Measurements from ENCODE around the gene CHP2. TPM values are rescaled to one million over a fixed set of nuclear protein-coding genes. Genes with fewer than 3 reads are reported as not detected.

Gene CHP2
- total RNA-seq, 1 experiment from 2014 or later, result 2.1 TPM

DNA sequence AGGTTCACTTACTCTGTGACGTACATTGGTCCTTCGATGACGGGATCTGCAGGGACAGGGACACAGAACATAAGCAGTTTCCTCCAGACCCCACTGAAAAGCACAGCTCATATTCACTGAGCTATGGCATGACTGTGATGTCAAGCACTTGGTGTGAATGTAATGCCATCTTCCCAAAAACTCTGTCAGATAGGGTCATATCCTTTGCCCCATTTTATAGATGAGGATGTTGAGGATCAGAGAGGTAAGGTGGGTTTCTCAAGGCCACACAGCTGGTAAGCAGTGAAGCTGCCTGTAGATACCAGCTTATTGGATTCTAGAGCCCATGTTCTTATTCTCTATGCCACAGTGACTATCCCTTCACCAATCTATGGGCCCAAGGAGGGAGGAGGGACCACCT is 44.3 kb upstream of the CHP2 start (continued):
- TF ChIP-seq, protein P1, sequence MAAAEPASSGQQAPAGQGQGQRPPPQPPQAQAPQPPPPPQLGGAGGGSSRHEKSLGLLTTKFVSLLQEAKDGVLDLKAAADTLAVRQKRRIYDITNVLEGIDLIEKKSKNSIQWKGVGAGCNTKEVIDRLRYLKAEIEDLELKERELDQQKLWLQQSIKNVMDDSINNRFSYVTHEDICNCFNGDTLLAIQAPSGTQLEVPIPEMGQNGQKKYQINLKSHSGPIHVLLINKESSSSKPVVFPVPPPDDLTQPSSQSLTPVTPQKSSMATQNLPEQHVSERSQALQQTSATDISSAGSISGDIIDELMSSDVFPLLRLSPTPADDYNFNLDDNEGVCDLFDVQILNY (CRISPR knock-in tag; IDR thresholded peaks at IDR 0.05), result no peak
- TF ChIP-seq, protein P2, sequence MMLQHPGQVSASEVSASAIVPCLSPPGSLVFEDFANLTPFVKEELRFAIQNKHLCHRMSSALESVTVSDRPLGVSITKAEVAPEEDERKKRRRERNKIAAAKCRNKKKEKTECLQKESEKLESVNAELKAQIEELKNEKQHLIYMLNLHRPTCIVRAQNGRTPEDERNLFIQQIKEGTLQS (CRISPR knock-in tag; conservative IDR thresholded peaks at IDR 0.05), result no peak
- no peak for TF ChIP-seq NFATC4 (CRISPR knock-in tag; IDR thresholded peaks at IDR 0.05)

DNA sequence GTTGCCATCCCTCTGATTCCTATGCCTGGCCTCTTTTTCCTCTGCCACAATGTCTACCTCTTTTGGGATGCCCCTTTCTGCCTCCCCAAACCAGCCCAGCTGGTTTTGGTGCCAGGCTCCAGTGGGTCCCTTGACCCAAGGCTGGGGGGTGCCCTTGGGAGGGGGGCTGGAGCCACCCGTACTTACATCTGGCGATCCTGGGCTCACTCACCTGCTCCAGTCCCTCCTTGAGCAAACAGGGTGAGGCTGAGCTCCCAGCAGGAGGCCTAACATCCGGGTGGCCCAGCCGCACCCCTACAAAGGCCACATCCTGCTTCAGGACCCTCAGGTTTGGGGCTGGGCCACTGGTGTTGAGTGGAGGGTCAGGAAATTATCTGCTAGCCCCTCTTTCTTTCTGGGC is 43.0 kb upstream of the CHP2 start:
- Mint-ChIP-seq H3K36me3 (peaks cover 17% of the 10 kb centered on the region), H3K4me3 (peak overlapping the region; percentile 43; the same call in 1 of the 2 replicates), H3K9me3 (peaks cover 20% of the 10 kb centered on the region), H3K4me1 (peaks cover 5% of the 10 kb centered on the region; the same call in 1 of the 2 replicates), H3K27ac (no peak overlapping the region), H3K27me3 (ENCODE audit: low read depth) (peaks cover 72% of the 10 kb centered on the region)
- no peak for TF ChIP-seq FOXP1 (CRISPR knock-in tag; IDR thresholded peaks at IDR 0.05; ENCODE audit: borderline replicate concordance)
- DNase-seq (ENCODE audit: low spot score) (no peak), ATAC-seq (no peak)
- POLR2A ChIA-PET, result no interaction called here
- CTCF ChIA-PET, result interaction anchor here (0.5 to 1.5 kb wide), 3 partner anchors 11 to 80 kb away, joined by 3 to 6 read pairs (median 3); no protein-coding TSS in a partner anchor

DNA sequence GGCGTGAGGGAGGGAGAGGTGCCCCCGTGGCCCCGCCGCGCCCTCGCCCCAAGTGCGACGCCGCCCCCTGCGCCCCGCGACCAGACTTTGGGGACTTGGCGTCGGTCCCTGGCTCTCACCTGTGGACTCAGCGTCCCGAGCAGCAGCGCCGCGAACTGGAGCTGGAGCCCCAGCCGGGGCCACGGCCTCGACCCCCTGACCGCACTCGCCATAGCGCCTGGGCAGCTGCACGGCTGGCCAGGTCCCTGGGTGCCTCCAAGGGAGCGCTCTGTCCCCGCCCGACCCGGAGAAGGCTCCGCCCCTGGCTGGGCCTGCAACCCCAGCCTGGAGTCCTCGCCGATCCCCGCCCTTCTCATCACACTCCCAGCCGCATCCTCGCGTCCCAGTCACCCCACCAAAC is 41.9 kb upstream of the CHP2 start, which contains the start of gene ERN2:
ERN2 (minus strand) TSS at position 247 of the 400 bp plus-strand sequence; CDS start at position 212, 35 bp downstream.
- ChIA-PET CTCF (interaction anchor here (1.5 kb wide), 1 partner anchor 15 kb away, joined by 6 read pairs; no protein-coding TSS in a partner anchor), POLR2A (no interaction called here)
- peaks cover 17% of the 10 kb centered on the region for H3K36me3 Mint-ChIP-seq
- peak within 1 kb of the TSS; percentile 73 for H3K4me3 Mint-ChIP-seq
- ATAC-seq, result peak; percentile 97
- DNase-seq (ENCODE audit: low spot score), result peak; percentile 73
- H3K9me3 Mint-ChIP-seq, result peaks cover 20% of the 10 kb centered on the region
- H3K27ac Mint-ChIP-seq, result no peak within 1 kb of the TSS
- H3K27me3 Mint-ChIP-seq (ENCODE audit: low read depth), result peaks cover 78% of the 10 kb centered on the region
- H3K4me1 Mint-ChIP-seq, result peaks cover 5% of the 10 kb centered on the region; the same call in 1 of the 2 replicates
- TF ChIP-seq, protein P3, sequence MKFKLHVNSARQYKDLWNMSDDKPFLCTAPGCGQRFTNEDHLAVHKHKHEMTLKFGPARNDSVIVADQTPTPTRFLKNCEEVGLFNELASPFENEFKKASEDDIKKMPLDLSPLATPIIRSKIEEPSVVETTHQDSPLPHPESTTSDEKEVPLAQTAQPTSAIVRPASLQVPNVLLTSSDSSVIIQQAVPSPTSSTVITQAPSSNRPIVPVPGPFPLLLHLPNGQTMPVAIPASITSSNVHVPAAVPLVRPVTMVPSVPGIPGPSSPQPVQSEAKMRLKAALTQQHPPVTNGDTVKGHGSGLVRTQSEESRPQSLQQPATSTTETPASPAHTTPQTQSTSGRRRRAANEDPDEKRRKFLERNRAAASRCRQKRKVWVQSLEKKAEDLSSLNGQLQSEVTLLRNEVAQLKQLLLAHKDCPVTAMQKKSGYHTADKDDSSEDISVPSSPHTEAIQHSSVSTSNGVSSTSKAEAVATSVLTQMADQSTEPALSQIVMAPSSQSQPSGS (CRISPR knock-in tag; IDR thresholded peaks at IDR 0.05; ENCODE audit: borderline replicate concordance, low read depth), result no peak
- TF ChIP-seq GTF2I (CRISPR knock-in tag; conservative IDR thresholded peaks at IDR 0.05) (no peak), ZNF416 (CRISPR knock-in tag; IDR thresholded peaks at IDR 0.05) (no peak), ZNF423 (CRISPR knock-in tag; IDR thresholded peaks at IDR 0.05) (no peak), JUN (CRISPR knock-in tag; IDR thresholded peaks at IDR 0.05) (no peak), ESRRA (CRISPR knock-in tag; IDR thresholded peaks at IDR 0.05; ENCODE audit: borderline replicate concordance) (no peak), KAT7 (CRISPR knock-in tag; IDR thresholded peaks at IDR 0.05; ENCODE audit: borderline replicate concordance) (no peak), MYBL2 (CRISPR knock-in tag; IDR thresholded peaks at IDR 0.05) (no peak)
- TF ChIP-seq, protein P4, sequence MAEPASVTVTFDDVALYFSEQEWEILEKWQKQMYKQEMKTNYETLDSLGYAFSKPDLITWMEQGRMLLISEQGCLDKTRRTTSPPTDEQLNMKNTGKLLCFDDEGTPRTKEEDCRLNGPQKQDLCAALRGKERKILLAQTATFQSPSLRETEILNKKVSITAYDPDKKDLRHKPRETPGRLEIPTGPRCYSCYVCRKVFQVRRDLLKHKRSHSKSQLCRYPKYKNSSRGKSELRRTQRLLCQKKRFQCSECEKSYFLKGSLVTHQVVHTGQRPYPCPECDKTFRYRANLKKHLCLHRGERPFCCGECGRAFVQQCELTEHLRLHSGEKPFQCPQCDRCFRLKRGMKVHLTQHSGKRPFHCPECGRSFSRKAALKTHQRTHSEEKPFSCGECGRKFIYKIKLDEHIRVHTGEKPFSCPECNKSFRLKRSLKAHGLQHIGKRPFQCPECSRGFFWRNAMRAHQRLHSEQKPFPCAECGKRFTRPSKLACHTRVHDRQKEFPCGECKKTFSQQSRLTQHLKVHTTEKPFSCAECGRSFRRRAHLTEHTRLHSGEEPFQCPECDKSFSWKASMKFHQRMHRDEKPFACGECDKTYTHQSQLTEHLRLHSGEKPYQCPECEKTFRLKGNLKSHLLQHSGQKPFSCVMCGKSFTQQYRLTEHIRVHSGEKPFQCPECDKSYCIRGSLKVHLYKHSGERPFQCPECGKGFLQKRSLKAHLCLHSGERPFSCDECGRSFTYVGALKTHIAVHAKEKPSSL (CRISPR knock-in tag; conservative IDR thresholded peaks at IDR 0.05), result no peak
- TF ChIP-seq, protein P5, sequence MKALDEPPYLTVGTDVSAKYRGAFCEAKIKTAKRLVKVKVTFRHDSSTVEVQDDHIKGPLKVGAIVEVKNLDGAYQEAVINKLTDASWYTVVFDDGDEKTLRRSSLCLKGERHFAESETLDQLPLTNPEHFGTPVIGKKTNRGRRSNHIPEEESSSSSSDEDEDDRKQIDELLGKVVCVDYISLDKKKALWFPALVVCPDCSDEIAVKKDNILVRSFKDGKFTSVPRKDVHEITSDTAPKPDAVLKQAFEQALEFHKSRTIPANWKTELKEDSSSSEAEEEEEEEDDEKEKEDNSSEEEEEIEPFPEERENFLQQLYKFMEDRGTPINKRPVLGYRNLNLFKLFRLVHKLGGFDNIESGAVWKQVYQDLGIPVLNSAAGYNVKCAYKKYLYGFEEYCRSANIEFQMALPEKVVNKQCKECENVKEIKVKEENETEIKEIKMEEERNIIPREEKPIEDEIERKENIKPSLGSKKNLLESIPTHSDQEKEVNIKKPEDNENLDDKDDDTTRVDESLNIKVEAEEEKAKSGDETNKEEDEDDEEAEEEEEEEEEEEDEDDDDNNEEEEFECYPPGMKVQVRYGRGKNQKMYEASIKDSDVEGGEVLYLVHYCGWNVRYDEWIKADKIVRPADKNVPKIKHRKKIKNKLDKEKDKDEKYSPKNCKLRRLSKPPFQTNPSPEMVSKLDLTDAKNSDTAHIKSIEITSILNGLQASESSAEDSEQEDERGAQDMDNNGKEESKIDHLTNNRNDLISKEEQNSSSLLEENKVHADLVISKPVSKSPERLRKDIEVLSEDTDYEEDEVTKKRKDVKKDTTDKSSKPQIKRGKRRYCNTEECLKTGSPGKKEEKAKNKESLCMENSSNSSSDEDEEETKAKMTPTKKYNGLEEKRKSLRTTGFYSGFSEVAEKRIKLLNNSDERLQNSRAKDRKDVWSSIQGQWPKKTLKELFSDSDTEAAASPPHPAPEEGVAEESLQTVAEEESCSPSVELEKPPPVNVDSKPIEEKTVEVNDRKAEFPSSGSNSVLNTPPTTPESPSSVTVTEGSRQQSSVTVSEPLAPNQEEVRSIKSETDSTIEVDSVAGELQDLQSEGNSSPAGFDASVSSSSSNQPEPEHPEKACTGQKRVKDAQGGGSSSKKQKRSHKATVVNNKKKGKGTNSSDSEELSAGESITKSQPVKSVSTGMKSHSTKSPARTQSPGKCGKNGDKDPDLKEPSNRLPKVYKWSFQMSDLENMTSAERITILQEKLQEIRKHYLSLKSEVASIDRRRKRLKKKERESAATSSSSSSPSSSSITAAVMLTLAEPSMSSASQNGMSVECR (CRISPR knock-in tag; IDR thresholded peaks at IDR 0.05; ENCODE audit: borderline replicate concordance), result no peak
- TF ChIP-seq, protein P1 (CRISPR knock-in tag; IDR thresholded peaks at IDR 0.05), result no peak
- TF ChIP-seq, protein P6, sequence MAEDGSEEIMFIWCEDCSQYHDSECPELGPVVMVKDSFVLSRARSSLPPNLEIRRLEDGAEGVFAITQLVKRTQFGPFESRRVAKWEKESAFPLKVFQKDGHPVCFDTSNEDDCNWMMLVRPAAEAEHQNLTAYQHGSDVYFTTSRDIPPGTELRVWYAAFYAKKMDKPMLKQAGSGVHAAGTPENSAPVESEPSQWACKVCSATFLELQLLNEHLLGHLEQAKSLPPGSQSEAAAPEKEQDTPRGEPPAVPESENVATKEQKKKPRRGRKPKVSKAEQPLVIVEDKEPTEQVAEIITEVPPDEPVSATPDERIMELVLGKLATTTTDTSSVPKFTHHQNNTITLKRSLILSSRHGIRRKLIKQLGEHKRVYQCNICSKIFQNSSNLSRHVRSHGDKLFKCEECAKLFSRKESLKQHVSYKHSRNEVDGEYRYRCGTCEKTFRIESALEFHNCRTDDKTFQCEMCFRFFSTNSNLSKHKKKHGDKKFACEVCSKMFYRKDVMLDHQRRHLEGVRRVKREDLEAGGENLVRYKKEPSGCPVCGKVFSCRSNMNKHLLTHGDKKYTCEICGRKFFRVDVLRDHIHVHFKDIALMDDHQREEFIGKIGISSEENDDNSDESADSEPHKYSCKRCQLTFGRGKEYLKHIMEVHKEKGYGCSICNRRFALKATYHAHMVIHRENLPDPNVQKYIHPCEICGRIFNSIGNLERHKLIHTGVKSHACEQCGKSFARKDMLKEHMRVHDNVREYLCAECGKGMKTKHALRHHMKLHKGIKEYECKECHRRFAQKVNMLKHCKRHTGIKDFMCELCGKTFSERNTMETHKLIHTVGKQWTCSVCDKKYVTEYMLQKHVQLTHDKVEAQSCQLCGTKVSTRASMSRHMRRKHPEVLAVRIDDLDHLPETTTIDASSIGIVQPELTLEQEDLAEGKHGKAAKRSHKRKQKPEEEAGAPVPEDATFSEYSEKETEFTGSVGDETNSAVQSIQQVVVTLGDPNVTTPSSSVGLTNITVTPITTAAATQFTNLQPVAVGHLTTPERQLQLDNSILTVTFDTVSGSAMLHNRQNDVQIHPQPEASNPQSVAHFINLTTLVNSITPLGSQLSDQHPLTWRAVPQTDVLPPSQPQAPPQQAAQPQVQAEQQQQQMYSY (CRISPR knock-in tag; IDR thresholded peaks at IDR 0.05), result no peak
- TF ChIP-seq, protein P7, sequence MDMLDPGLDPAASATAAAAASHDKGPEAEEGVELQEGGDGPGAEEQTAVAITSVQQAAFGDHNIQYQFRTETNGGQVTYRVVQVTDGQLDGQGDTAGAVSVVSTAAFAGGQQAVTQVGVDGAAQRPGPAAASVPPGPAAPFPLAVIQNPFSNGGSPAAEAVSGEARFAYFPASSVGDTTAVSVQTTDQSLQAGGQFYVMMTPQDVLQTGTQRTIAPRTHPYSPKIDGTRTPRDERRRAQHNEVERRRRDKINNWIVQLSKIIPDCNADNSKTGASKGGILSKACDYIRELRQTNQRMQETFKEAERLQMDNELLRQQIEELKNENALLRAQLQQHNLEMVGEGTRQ (CRISPR knock-in tag; IDR thresholded peaks at IDR 0.05), result no peak
